Left ventricle myocardium inferior (tissue), 1 donor: Measurements from ENCODE around the gene TRIM24. TPM values are rescaled to one million over a fixed set of nuclear protein-coding genes. Genes with fewer than 3 reads are reported as not detected.

Source experiments
- DNase-seq: peaks from one replicate; pipeline ENCODE4 v3.0.0-alpha.2; 2020
- H3K27ac ChIP-seq: fragments of 200-600 bp; replicated peaks from 2 replicates; pipeline ENCODE4 v1.8.0; 2021
- H3K27me3 ChIP-seq: fragments of 200-600 bp; 2 replicates; pipeline ENCODE4 v1.8.0; 2021; ENCODE audit warnings: low read depth
- H3K36me3 ChIP-seq: fragments of 200-600 bp; 2 replicates; pipeline ENCODE4 v1.8.0; 2021
- H3K4me1 ChIP-seq: fragments of 200-600 bp; 2 replicates; pipeline ENCODE4 v1.8.0; 2021
- H3K4me3 ChIP-seq: fragments of 200-600 bp; 2 replicates; pipeline ENCODE4 v1.8.0; 2021; ENCODE audit warnings: mild to moderate bottlenecking, moderate library complexity
- H3K9me3 ChIP-seq: fragments of 200-600 bp; replicated peaks from 2 replicates; pipeline ENCODE4 v1.8.0; 2021
- intact Hi-C: fragments of 100-400 bp; cut with micrococcal nuclease; formaldehyde crosslinking; loops from one replicate; pipeline ENCODE4 v1.11.0; 2022
- total RNA-seq: library from RNA; stranded (reverse); fragmentation: NEBNext Ultra II Directional; extraction: Animal tissue kit (Norgen Biotek cat#: 25700); gene quantifications from one replicate; pipeline ENCODE4 v1.2.1, GENCODE V29; 2021
- TF ChIP-seq, protein P1 (sequence below): fragments of 200-600 bp; IDR thresholded peaks from 2 replicates; pipeline ENCODE4 v1.8.0; 2021; ENCODE audit warnings: antibody characterized with exemption, mild to moderate bottlenecking, borderline replicate concordance
- donor health status: DM: no; HTN: yes; CAD: no; lungs with severe emphysema.

TRIM24 gene
- total RNA-seq, 1 donor from 2014 or later: 18.8 TPM

DNA sequence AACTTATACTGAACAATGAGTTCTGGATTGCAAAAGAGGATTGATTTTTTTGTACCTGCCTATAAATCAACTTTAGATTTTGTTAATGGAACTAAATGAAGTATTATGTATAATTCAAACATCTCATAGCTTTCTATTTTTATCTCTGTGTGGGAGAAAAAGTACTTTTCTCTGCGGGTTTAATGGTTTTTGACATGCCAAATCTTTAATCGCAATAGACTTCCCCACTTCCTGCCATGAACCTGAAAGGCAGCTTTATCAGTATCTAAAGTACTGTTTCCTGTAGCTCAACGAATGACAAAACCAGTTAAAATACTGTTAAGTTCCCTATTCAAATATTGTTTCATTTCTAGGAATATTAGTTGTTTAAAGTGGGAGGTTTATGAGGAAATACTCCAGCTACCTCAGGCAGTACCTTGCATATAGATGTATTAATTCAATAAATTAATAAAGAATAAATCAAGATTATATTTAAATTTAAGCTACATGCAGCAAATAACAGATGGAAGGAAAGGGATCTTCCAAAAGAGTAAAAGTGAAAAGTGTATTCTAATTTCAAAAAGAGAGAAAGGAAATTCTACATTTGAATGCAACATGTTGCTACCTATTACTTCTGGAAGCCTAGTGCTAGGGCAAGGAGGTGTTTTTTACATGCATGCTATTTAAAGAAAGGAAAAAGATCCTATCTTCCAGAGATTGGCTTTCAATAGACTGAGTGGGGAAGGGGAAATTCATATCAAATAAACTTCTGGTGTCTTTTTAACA is 165.2 kb downstream of the TRIM24 start:
- DNase-seq: no peak
- TF ChIP-seq, protein P1, sequence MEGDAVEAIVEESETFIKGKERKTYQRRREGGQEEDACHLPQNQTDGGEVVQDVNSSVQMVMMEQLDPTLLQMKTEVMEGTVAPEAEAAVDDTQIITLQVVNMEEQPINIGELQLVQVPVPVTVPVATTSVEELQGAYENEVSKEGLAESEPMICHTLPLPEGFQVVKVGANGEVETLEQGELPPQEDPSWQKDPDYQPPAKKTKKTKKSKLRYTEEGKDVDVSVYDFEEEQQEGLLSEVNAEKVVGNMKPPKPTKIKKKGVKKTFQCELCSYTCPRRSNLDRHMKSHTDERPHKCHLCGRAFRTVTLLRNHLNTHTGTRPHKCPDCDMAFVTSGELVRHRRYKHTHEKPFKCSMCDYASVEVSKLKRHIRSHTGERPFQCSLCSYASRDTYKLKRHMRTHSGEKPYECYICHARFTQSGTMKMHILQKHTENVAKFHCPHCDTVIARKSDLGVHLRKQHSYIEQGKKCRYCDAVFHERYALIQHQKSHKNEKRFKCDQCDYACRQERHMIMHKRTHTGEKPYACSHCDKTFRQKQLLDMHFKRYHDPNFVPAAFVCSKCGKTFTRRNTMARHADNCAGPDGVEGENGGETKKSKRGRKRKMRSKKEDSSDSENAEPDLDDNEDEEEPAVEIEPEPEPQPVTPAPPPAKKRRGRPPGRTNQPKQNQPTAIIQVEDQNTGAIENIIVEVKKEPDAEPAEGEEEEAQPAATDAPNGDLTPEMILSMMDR: no peak
- H3K27ac ChIP-seq: no peak overlapping the region
- H3K9me3 ChIP-seq: no peaks in the 10 kb centered on the region
- H3K36me3 ChIP-seq: no peaks in the 10 kb centered on the region
- intact Hi-C loops: no loop called here
- H3K27me3 ChIP-seq: no peaks in the 10 kb centered on the region
- H3K4me1 ChIP-seq: no peaks in the 10 kb centered on the region
- no peak overlapping the region for H3K4me3 ChIP-seq

DNA sequence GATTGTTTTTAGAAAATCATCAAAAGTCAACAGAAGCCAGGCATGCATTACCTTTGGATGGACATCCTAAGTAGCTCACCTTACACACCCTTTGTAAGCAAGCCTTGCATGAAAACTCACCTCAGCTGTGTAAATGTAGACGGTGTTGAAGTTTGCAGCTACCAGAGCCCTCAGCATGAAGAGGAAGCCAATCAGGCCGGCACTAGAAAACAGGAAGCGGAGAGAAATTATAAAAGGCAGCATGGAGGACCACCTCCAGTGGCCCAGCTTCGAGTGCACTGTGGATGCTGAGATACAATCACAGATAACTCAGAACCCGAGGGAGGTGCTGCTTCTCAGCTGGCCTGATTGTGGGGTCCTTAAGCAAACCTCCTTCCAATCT is 165.8 kb downstream of the TRIM24 start:
- Histone ChIP-seq H3K36me3 (no peaks in the 10 kb centered on the region), H3K27ac (no peak overlapping the region), H3K4me3 (no peak overlapping the region), H3K4me1 (no peaks in the 10 kb centered on the region), H3K27me3 (no peaks in the 10 kb centered on the region), H3K9me3 (no peaks in the 10 kb centered on the region)
- intact Hi-C loops: no loop called here
- DNase-seq: no peak
- TF ChIP-seq, protein P1: no peak

DNA sequence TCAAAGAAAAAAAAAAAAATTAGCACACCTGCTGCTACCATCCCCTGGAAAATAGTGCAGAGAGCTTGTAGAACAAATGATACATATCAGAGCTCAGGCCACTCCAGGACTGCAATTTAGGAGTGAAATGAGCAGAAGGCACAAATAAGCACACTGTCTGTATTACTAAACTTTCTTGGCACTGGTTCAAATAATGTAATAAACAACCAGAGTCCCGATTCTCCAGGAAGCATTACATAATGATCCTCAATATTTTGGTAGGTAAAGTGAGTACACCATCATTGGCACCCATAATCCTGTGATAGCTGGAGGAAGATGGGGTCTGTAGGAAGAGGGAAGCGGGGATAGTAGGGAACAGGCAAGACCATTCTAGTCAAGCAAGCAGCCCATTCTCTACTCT is 166.8 kb downstream of the TRIM24 start:
- no peak overlapping the region for H3K27ac ChIP-seq
- intact Hi-C loops: no loop called here
- H3K36me3 ChIP-seq: no peaks in the 10 kb centered on the region
- no peaks in the 10 kb centered on the region for H3K27me3 ChIP-seq
- H3K9me3 ChIP-seq: no peaks in the 10 kb centered on the region
- DNase-seq: no peak
- TF ChIP-seq, protein P1: no peak
- no peak overlapping the region for H3K4me3 ChIP-seq
- H3K4me1 ChIP-seq: no peaks in the 10 kb centered on the region

DNA sequence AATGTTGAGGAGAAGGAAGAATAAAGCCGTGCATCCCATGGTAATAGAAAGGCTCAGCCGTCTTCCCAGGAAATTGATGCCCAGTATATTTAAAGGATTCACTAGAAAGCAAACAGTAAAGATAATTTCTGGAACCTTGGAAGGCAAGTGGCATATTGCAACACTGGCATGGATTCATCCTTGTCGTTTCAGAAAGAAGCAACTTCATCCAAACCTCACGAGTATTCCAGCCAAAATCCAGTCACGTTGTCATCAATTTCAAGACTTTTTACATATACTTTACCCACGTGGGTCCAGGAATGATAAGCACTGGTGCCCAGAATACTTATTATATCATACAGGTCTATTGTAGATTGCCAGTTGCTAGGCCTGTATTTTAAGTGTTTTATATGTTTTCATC is 167.3 kb downstream of the TRIM24 start:
- H3K36me3 ChIP-seq: no peaks in the 10 kb centered on the region
- H3K4me3 ChIP-seq: no peak overlapping the region
- H3K27ac ChIP-seq: no peak overlapping the region
- no peak for DNase-seq
- no peaks in the 10 kb centered on the region for H3K9me3 ChIP-seq
- TF ChIP-seq, protein P1: no peak
- H3K4me1 ChIP-seq: no peaks in the 10 kb centered on the region
- intact Hi-C loops: no loop called here
- H3K27me3 ChIP-seq: no peaks in the 10 kb centered on the region

DNA sequence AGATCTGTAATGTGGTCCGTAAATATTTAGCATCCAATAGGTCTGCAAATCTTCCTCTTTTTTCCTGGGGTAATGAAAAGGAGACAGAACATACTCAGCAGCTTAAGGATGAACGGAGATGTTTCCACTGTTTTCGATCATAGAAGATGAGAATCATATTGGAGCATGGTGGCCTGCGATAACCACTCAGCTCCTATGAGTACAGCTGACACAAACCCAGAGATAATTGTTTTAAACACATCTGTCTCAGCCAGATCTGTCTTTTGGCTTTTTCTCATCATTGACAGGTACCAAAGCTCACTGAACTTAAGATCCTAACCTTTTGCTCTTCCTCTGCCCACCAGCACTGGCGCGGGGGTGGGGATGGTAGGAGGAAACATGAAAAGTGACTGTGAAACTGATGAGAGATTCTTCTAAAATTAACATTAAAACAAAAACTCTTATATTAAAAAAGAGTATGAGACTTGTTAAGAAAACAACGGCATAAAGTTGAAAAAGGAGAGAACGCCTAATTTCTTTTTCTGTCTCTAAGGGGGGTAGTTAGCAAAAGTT is 170.1 kb downstream of the TRIM24 start:
- TF ChIP-seq, protein P1: no peak
- no peaks in the 10 kb centered on the region for H3K27me3 ChIP-seq
- DNase-seq: no peak
- no peak overlapping the region for H3K4me3 ChIP-seq
- H3K36me3 ChIP-seq: no peaks in the 10 kb centered on the region
- no peaks in the 10 kb centered on the region for H3K4me1 ChIP-seq
- no peak overlapping the region for H3K27ac ChIP-seq
- no peaks in the 10 kb centered on the region for H3K9me3 ChIP-seq
- intact Hi-C loops: no loop called here
